Uterus (tissue), 4 donors: ENCODE data around the gene DOK3. TPM values are rescaled to one million over a fixed set of nuclear protein-coding genes. Genes with fewer than 3 reads are reported as not detected.

Experiments
- DNase-seq, 2 donors: peaks; one replicate each; pipeline ENCODE4 v3.0.0-alpha.2; 2019 to 2020
- H3K27ac ChIP-seq, 2 donors: fragments of 200-600 bp; sonication (generic); 1 replicate in 1 of 2; 2 replicates in 1 of 2; pipeline ENCODE4 v1.5.1; 2016 to 2018
- H3K27me3 ChIP-seq, 2 donors: fragments of 200-600 bp; sonication (generic); one replicate each; pipeline ENCODE4 v1.5.1; 2018 to 2019; ENCODE audit warnings: control low read depth in 1 of 2
- H3K36me3 ChIP-seq, 2 donors: fragments of 200-600 bp; sonication (generic); one replicate each; pipeline ENCODE4 v1.5.1; 2019; ENCODE audit warnings: control low read depth in 1 of 2
- H3K4me1 ChIP-seq, 2 donors: fragments of 200-600 bp; sonication (generic); one replicate each; pipeline ENCODE4 v1.5.1; 2018 to 2019; ENCODE audit warnings: control low read depth in 1 of 2
- H3K4me3 ChIP-seq, 2 donors: fragments of 200-600 bp; sonication (generic); 1 replicate in 1 of 2; 2 replicates in 1 of 2; pipeline ENCODE4 v1.5.1; 2018 to 2019; ENCODE audit warnings: mild to moderate bottlenecking in 1 of 2
- H3K9me3 ChIP-seq, 2 donors: fragments of 200-600 bp; sonication (generic); one replicate each; pipeline ENCODE4 v1.5.1; 2019; ENCODE audit warnings: control low read depth in 1 of 2
- CTCF ChIP-seq, 4 experiments: fragments of 200-600 bp in 2 of 4; fragments of 450-650 bp in 2 of 4; sonication (generic) in 2 of 4; IDR thresholded peaks; one replicate each; pipeline ENCODE4 v1.5.1; 2016 to 2019; ENCODE audit warnings: antibody characterized with exemption in 4 of 4, mild to moderate bottlenecking in 2 of 4, moderate library complexity in 1 of 4
- POLR2A ChIP-seq, 2 donors: fragments of 450-650 bp; IDR thresholded peaks; one replicate each; pipeline ENCODE4 v1.6.1; 2016; ENCODE audit warnings: antibody characterized with exemption in 2 of 2, mild to moderate bottlenecking in 1 of 2, moderate library complexity in 1 of 2
- intact Hi-C: fragments of 100-400 bp; cut with DNase I; formaldehyde crosslinking; loops from one replicate; pipeline ENCODE4 v1.15.1; 2023; ENCODE audit warnings: low total_unique reads
- total RNA-seq, 4 donors: library from RNA; depleted of rRNA in 3 of 4; stranded (reverse); fragments of >200 nt in 3 of 4; gene quantifications; one replicate each; pipeline versions ENCODE4 v1.1.0 to v1.2.4, GENCODE V29; 2014 to 2023
- donor health status: DM: yes; HTN: yes; CAD: no.

DOK3 gene
- total RNA-seq, 4 donors from 2014 or later, result 3.6 to 20.0 (median 7.1) TPM

DNA sequence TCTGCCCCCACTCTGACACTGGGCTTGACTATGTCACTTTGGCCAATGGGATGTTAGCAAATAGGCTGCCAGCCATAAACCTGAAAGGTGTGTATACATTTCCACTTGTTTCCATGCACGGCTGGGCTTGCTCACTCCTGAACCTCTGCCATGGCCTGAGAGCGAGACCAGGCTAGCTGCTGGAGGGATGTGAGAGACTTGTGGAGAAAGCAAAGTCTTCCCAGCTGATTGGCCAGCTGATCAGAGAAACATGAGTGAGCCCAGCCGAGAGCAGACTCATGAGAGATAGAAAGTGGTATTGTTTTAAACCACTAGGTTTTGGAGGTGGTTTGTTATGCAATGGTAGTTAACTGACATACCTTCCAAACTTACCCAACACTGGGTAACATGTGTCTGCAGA, 30.8 kb upstream of the DOK3 start:
- intact Hi-C loops, result no loop called here
- H3K27ac ChIP-seq, result no peak overlapping the region
- H3K27me3 ChIP-seq, result no peaks in the 10 kb centered on the region
- H3K36me3 ChIP-seq, result no peaks in the 10 kb centered on the region
- no peak overlapping the region for H3K4me3 ChIP-seq
- TF ChIP-seq CTCF (IDR thresholded peaks at IDR 0.05) (no peak), POLR2A (IDR thresholded peaks at IDR 0.05) (no peak)
- peaks cover 12 to 13% of the 10 kb centered on the region in 2 donors for H3K4me1 ChIP-seq
- no peaks in the 10 kb centered on the region for H3K9me3 ChIP-seq
- no peak for DNase-seq

GRCh38 chr5:177539411-177539810, 29.8 kb upstream of the DOK3 start:
- Histone ChIP-seq H3K4me1 (peaks cover 6 to 13% of the 10 kb centered on the region in 2 donors), H3K4me3 (no peak overlapping the region), H3K9me3 (no peaks in the 10 kb centered on the region), H3K27ac (peak overlapping the region; percentile 71 to 89), H3K27me3 (no peaks in the 10 kb centered on the region), H3K36me3 (no peaks in the 10 kb centered on the region)
- TF ChIP-seq CTCF (IDR thresholded peaks at IDR 0.05), result no peak
- TF ChIP-seq POLR2A (IDR thresholded peaks at IDR 0.05), result no peak
- intact Hi-C loops, result no loop called here
- no peak for DNase-seq

DNA sequence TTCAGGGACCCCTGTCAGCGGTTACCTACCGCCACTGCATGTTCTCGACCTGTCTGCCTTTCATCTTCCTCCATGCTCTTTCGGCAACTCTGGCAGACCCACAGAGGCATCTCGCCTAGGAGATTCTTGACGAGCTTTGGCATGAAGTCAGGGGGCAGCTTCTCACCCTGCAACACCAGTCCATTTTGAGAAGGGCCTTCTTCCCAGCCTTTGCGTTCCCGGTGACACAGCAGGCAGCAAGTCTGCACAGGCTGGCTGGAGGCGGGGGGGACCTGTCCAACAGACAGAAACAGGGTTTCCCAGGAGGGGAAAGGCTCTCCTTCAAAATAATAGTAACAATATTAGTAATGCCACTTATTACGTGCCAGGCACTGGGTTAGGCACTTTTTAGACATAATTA, 29.2 kb upstream of the DOK3 start:
- peaks cover under 1 to 13% of the 10 kb centered on the region in 2 donors for H3K4me1 ChIP-seq
- no peak for DNase-seq
- peak overlapping the region; percentile 71 to 89 for H3K27ac ChIP-seq
- no peaks in the 10 kb centered on the region for H3K36me3 ChIP-seq
- intact Hi-C loops, result no loop called here
- TF ChIP-seq CTCF (IDR thresholded peaks at IDR 0.05) (no peak), POLR2A (IDR thresholded peaks at IDR 0.05) (no peak)
- H3K4me3 ChIP-seq, result no peak overlapping the region
- H3K9me3 ChIP-seq, result no peaks in the 10 kb centered on the region
- H3K27me3 ChIP-seq, result no peaks in the 10 kb centered on the region

- Histone ChIP-seq H3K9me3 (no peaks in the 10 kb centered on the region), H3K27ac (peak overlapping the region; percentile 71 to 89), H3K4me1 (peaks cover 0 to 13% of the 10 kb centered on the region in 2 donors), H3K27me3 (no peaks in the 10 kb centered on the region), H3K36me3 (no peaks in the 10 kb centered on the region), H3K4me3 (no peak overlapping the region)
- TF ChIP-seq CTCF (IDR thresholded peaks at IDR 0.05) (no peak), POLR2A (IDR thresholded peaks at IDR 0.05) (no peak)
- intact Hi-C loops, result no loop called here
- DNase-seq, result peak; percentile 55 to 68
Measured at GRCh38 chr5:177537389-177538361, 28.0 kb upstream of the DOK3 start.

DNA sequence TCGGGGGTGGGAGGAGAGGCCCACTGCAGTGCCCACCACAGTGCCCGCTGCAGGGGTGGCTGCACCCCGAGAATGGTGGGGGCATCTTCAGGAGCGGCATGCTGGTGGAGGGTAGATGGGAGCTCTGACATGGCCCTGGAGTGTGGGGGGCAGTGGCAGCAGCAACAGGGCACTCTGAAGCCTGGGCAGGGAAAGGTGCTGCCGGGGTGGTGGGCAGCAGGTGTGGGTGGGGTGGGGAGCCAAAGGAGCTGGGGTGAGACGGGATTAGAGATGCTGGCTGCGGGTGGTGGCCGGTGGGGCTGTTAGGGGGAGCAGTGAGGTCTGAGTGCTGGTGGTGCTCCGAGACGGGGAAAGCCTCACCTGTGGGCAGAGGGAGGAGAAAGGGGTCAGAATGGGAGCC, 26.8 kb upstream of the DOK3 start:
- TF ChIP-seq POLR2A (IDR thresholded peaks at IDR 0.05), result no peak
- TF ChIP-seq CTCF (IDR thresholded peaks at IDR 0.05), result no peak
- Histone ChIP-seq H3K4me1 (peaks cover 0 to 13% of the 10 kb centered on the region in 2 donors), H3K36me3 (no peaks in the 10 kb centered on the region), H3K9me3 (no peaks in the 10 kb centered on the region), H3K27me3 (no peaks in the 10 kb centered on the region), H3K4me3 (no peak overlapping the region), H3K27ac (peak overlapping the region; percentile 71 to 89)
- intact Hi-C loops, result no loop called here
- no peak for DNase-seq
